ENCODE results near the gene DOCK1.

DOCK1 gene

GRCh38 chr10:127428385-127428980 lies 523.3 kb downstream of the DOCK1 start:
- no peak overlapping the region for H3K4me3 ChIP-seq (replicated peaks; ENCODE audit: low read depth, low read length)
- TF ChIP-seq CTCF (IDR thresholded peaks at IDR 0.05; ENCODE audit: low read length, missing control alignments), result no peak
- no peak for DNase-seq (ENCODE audit: low read depth)

DNA sequence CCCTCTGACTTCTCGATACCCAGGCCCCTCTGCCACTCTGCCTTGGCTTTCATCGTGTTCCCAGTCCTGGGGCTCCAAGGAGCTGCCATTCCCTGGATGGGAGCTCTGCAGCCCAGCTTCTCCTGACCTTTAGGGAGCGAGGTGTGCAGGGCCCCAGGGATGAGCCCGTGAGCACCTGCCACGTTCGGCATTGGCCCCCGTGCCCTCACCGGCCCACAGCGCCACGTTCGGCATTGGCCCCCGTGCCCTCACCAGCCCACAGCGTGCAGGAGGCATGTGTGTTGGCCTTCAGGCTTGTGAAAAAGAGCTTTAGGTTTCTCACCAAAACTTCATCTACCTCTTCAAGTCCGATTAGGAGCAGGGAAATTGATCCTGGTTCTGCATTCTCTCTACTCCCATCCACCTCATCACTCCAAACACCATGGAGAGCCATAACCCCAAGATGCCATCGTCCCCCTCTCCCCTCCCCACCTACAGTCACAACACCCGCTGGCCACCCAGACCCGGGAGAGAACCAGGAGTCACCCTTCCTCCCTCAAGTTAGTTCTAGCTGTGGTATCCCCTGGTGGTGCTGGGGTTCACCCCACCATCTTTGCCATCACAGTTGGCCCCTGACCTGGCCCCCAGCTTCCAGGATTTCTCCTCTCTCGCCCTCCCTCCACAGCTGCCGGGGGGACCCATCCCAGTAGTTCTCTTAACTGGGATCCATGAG lies 524.5 kb downstream of the DOCK1 start:
- no peak for TF ChIP-seq CTCF (IDR thresholded peaks at IDR 0.05; ENCODE audit: low read length, missing control alignments)
- no peak for DNase-seq (ENCODE audit: low read depth)

DNA sequence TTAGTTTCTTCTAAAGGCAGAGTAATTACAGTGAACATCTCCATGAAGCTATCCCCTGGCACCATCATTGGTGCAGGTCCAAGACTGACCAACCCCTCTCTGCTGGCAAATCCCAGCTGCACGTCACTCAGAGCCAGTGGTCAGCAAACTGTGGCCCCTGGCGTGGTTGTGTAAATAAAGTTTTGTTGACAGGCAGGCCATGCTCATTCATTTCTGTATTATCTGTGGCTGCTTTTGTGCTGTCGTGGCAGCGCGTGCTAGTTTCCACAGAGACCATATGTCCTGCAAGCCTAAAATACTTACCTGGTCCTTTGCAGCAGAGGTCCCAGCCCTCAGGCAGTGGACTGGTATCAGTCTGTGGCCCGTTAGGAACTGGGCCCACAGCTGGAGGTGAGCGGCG lies 526.3 kb downstream of the DOCK1 start:
- TF ChIP-seq CTCF (IDR thresholded peaks at IDR 0.05; ENCODE audit: low read length, missing control alignments), result no peak
- H3K4me3 ChIP-seq (replicated peaks; ENCODE audit: low read depth, low read length), result no peak overlapping the region
- DNase-seq (ENCODE audit: low read depth), result no peak

More for the DNA sequence above, 524.5 kb downstream of the DOCK1 start:
- no peak overlapping the region for H3K4me3 ChIP-seq (replicated peaks; ENCODE audit: low read depth, low read length)

GRCh38 chr10:127434006-127434405 lies 528.8 kb downstream of the DOCK1 start:
- DNase-seq (ENCODE audit: low read depth), result no peak
- TF ChIP-seq CTCF (IDR thresholded peaks at IDR 0.05; ENCODE audit: low read length, missing control alignments), result no peak

GRCh38 chr10:127435246-127435645 lies 530.0 kb downstream of the DOCK1 start:
- H3K4me3 ChIP-seq (replicated peaks; ENCODE audit: low read depth, low read length), result no peak overlapping the region
- TF ChIP-seq CTCF (IDR thresholded peaks at IDR 0.05; ENCODE audit: low read length, missing control alignments), result no peak
- no peak for DNase-seq (ENCODE audit: low read depth)

More at GRCh38 chr10:127434006-127434405, 528.8 kb downstream of the DOCK1 start:
- no peak overlapping the region for H3K4me3 ChIP-seq (replicated peaks; ENCODE audit: low read depth, low read length)

GRCh38 chr10:127440371-127440770 lies 535.1 kb downstream of the DOCK1 start:
- DNase-seq (ENCODE audit: low read depth), result no peak
- no peak overlapping the region for H3K4me3 ChIP-seq (replicated peaks; ENCODE audit: low read depth, low read length)
- TF ChIP-seq CTCF (IDR thresholded peaks at IDR 0.05; ENCODE audit: low read length, missing control alignments), result no peak

Measured in fibroblast of pulmonary artery (primary cell).